ENCODE results near the gene NTHL1. TPM values are rescaled to one million over a fixed set of nuclear protein-coding genes. Genes with fewer than 3 reads are reported as not detected.

Gene NTHL1
- total RNA-seq, 1 experiment from 2014 or later: 51.6 TPM

DNA sequence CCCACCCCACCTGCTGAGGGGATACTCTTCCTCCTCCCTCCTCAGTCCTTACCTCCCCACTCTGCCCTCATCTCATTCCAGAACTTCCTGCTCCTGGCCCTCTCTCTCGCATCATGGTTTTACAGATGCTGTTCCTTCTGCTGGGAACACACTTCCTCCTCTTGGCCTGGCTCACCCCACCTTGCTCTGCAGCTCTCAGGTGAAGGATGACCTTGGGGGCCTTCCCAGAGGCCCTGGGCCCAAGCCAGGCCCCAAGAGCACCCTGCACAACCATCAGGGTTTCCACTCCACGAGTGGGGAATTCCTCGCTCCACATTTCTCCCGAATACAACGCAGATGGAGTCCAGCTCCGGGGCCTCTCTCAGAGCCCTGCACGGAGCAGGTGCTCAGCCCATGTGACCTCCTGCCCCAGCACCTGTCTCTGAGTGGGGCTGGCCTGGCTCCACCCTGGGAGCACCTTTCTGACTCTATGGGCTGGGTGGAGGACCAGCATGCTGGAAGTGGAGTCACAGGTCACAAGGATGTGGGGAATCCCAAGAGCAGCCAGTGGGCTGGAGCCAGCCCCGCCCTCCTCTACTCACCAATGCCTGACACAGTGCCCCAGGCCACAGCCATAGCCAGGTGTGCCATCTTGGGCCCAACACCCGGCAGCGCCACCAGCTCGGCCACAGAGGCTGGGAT, 4.5 kb downstream of the NTHL1 start:
- Histone ChIP-seq H3K27me3 (replicated peaks; ENCODE audit: insufficient read depth, low read depth, low read length, poor library complexity) (no peaks in the 10 kb centered on the region), H3K36me3 (ENCODE audit: insufficient read depth, low read length, poor library complexity, severe bottlenecking) (no peaks in the 10 kb centered on the region), H3K4me1 (ENCODE audit: insufficient read depth, low read length, poor library complexity, severe bottlenecking) (peaks cover 16% of the 10 kb centered on the region), H3K4me3 (ENCODE audit: low read depth, low read length, poor library complexity, severe bottlenecking) (no peak overlapping the region), H3K9me3 (ENCODE audit: low read depth, low read length, poor library complexity, severe bottlenecking) (no peaks in the 10 kb centered on the region), H3K27ac (ENCODE audit: low read depth, low read length, poor library complexity, severe bottlenecking) (no peak overlapping the region)
- intact Hi-C loops (cut with micrococcal nuclease; ENCODE audit: unreplicated experiment): no loop called here
- no peak for DNase-seq (ENCODE audit: low spot score)
- POLR2A ChIA-PET (ENCODE audit: low non-redundant PET): no interaction called here
- no TSS peak for BruUV-seq (replicated peaks)
- TF ChIP-seq, protein P1, sequence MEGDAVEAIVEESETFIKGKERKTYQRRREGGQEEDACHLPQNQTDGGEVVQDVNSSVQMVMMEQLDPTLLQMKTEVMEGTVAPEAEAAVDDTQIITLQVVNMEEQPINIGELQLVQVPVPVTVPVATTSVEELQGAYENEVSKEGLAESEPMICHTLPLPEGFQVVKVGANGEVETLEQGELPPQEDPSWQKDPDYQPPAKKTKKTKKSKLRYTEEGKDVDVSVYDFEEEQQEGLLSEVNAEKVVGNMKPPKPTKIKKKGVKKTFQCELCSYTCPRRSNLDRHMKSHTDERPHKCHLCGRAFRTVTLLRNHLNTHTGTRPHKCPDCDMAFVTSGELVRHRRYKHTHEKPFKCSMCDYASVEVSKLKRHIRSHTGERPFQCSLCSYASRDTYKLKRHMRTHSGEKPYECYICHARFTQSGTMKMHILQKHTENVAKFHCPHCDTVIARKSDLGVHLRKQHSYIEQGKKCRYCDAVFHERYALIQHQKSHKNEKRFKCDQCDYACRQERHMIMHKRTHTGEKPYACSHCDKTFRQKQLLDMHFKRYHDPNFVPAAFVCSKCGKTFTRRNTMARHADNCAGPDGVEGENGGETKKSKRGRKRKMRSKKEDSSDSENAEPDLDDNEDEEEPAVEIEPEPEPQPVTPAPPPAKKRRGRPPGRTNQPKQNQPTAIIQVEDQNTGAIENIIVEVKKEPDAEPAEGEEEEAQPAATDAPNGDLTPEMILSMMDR (conservative IDR thresholded peaks at IDR 0.05; ENCODE audit: low read depth, low read length): no peak
- no peak for TF ChIP-seq EZH2 (IDR thresholded peaks at IDR 0.05; ENCODE audit: borderline replicate concordance, low read depth, low read length, poor library complexity, severe bottlenecking)
- CTCF ChIA-PET: no interaction called here

- Histone ChIP-seq H3K27me3 (replicated peaks; ENCODE audit: insufficient read depth, low read depth, low read length, poor library complexity) (no peaks in the 10 kb centered on the region), H3K4me1 (ENCODE audit: insufficient read depth, low read length, poor library complexity, severe bottlenecking) (peaks cover 23% of the 10 kb centered on the region)
Measured at GRCh38 chr16:2042171-2042985, 5.3 kb downstream of the NTHL1 start.

GRCh38 chr16:2040787-2041522, 6.7 kb downstream of the NTHL1 start:
- no peak for DNase-seq (ENCODE audit: low spot score)
- no peak overlapping the region for H3K4me3 ChIP-seq (ENCODE audit: low read depth, low read length, poor library complexity, severe bottlenecking)
- ChIA-PET CTCF (no interaction called here), POLR2A (ENCODE audit: low non-redundant PET) (no interaction called here)
- peaks cover 27% of the 10 kb centered on the region for H3K4me1 ChIP-seq (ENCODE audit: insufficient read depth, low read length, poor library complexity, severe bottlenecking)
- H3K27ac ChIP-seq (ENCODE audit: low read depth, low read length, poor library complexity, severe bottlenecking): no peak overlapping the region
- TF ChIP-seq, protein P1 (conservative IDR thresholded peaks at IDR 0.05; ENCODE audit: low read depth, low read length): no peak
- no peak for TF ChIP-seq EZH2 (IDR thresholded peaks at IDR 0.05; ENCODE audit: borderline replicate concordance, low read depth, low read length, poor library complexity, severe bottlenecking)
- no peaks in the 10 kb centered on the region for H3K9me3 ChIP-seq (ENCODE audit: low read depth, low read length, poor library complexity, severe bottlenecking)
- intact Hi-C loops (cut with micrococcal nuclease; ENCODE audit: unreplicated experiment): no loop called here
- H3K36me3 ChIP-seq (ENCODE audit: insufficient read depth, low read length, poor library complexity, severe bottlenecking): peaks cover 4% of the 10 kb centered on the region
- H3K27me3 ChIP-seq (replicated peaks; ENCODE audit: insufficient read depth, low read depth, low read length, poor library complexity): no peaks in the 10 kb centered on the region
- no TSS peak for BruUV-seq (replicated peaks)

More at GRCh38 chr16:2042171-2042985, 5.3 kb downstream of the NTHL1 start:
- no peaks in the 10 kb centered on the region for H3K36me3 ChIP-seq (ENCODE audit: insufficient read depth, low read length, poor library complexity, severe bottlenecking)
- ChIA-PET POLR2A (ENCODE audit: low non-redundant PET) (no interaction called here), CTCF (no interaction called here)
- no TSS peak for BruUV-seq (replicated peaks)
- no peak overlapping the region for H3K4me3 ChIP-seq (ENCODE audit: low read depth, low read length, poor library complexity, severe bottlenecking)
- H3K27ac ChIP-seq (ENCODE audit: low read depth, low read length, poor library complexity, severe bottlenecking): no peak overlapping the region
- DNase-seq (ENCODE audit: low spot score): no peak
- no peaks in the 10 kb centered on the region for H3K9me3 ChIP-seq (ENCODE audit: low read depth, low read length, poor library complexity, severe bottlenecking)
- TF ChIP-seq, protein P1 (conservative IDR thresholded peaks at IDR 0.05; ENCODE audit: low read depth, low read length): no peak
- intact Hi-C loops (cut with micrococcal nuclease; ENCODE audit: unreplicated experiment): no loop called here
